Measurements from ENCODE around the gene KAT6B. TPM values are rescaled to one million over a fixed set of nuclear protein-coding genes. Genes with fewer than 3 reads are reported as not detected.

The KAT6B gene
- total and polyA plus RNA-seq, 2 of the 8 experiments (the other 6 are each of a cell fraction or from before 2014, with no cell fraction given) = 7.3 to 30.8 TPM

DNA sequence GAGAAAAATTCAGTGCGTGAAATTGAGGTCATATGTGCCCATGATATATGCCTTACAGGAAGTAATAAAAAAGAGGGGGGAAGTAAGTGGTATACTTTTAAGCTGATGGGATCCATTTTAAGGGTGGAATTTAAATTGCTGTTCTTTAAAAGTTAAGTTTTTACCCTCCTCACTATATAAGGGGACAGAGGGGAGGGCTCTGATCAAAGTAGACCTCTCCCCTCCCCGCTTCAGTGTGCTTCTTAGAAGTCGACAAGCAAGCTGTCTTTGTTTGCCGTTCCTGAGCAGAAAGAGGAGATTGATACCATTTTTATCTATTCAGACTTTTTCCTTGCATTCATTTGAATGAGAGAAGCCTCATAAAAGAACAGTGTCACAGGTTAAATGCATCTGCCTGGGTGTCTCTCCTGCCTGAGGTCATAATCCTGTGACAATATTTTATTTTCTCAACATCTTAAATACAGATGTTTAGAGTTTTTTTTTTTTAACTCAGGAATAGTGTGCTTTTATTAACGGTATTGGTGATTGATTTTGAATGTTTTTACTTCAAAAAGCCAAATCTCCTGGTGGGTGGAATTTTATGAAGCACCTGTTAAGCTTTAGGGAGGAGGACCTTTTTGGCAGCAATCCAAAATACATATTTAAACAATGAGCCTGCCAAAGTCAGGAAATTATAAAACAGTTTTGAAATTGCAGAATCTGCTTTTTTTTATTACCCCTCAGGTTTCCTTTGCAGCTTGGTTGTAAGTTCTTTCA lies 141.7 kb downstream of the KAT6B start:
- no peak for DNase-seq (ENCODE audit: low read depth in 1 of 2, low spot score in 2 of 2)
- CTCF ChIA-PET (ENCODE audit: partially characterized antibody) = interaction anchor here (0.7 to 1.5 kb wide), 5 partner anchors 8 to 219 kb away, joined by 3 to 4 read pairs (median 3); no protein-coding TSS in a partner anchor

More for the DNA sequence above, 141.7 kb downstream of the KAT6B start:
- no peak overlapping the region for H3K27ac ChIP-seq (ENCODE audit: low read depth, low read length)
- H2AFZ ChIP-seq (ENCODE audit: low read length) = no peak overlapping the region
- no peak overlapping the region for H3K4me3 ChIP-seq (ENCODE audit: extremely low read depth in 1 of 4, insufficient read depth in 2 of 4, low read depth in 3 of 4, low read length in 4 of 4)
- no peak overlapping the region for H3K9ac ChIP-seq (replicated peaks in 1 of 4; ENCODE audit: extremely low read depth in 1 of 4, low read depth in 3 of 4, low read length in 3 of 4)
- peaks cover 0 to 6% (median under 1%) of the 10 kb centered on the region in 4 experiments; a peak in 4 of 7 replicates for H3K4me1 ChIP-seq (replicated peaks in 1 of 4; ENCODE audit: control insufficient read depth in 3 of 4, insufficient read depth in 4 of 4, low read length in 3 of 4)
- no peaks in the 10 kb centered on the region for H4K20me1 ChIP-seq (replicated peaks in 1 of 2; ENCODE audit: control insufficient read depth in 1 of 2, insufficient read depth in 2 of 2, low read length in 2 of 2)
- TF ChIP-seq, protein P1, sequence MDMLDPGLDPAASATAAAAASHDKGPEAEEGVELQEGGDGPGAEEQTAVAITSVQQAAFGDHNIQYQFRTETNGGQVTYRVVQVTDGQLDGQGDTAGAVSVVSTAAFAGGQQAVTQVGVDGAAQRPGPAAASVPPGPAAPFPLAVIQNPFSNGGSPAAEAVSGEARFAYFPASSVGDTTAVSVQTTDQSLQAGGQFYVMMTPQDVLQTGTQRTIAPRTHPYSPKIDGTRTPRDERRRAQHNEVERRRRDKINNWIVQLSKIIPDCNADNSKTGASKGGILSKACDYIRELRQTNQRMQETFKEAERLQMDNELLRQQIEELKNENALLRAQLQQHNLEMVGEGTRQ (IDR thresholded peaks at IDR 0.05; ENCODE audit: low read length) = no peak
- POLR2A ChIA-PET (ENCODE audit: partially characterized antibody) = no interaction called here
- H2BK15ac ChIP-seq (ENCODE audit: low read length) = no peak overlapping the region
- no peak for FAIRE-seq
- WGBS, 2 experiments (ENCODE audit: extremely low coverage in 1 of 2, insufficient coverage in 1 of 2, insufficient read length in 1 of 2, insufficient replicate concordance in 2 of 2, low coverage in 1 of 2, low lambda C conversion rate in 2 of 2, missing lambda C conversion rate in 1 of 2) = 78% methylated on average over 5 of the region's 5 CpGs; no CpG with 5 or more reads in 1 of the 2 experiments
- no peak overlapping the region for H2BK20ac ChIP-seq (ENCODE audit: low read length)
- no peaks in the 10 kb centered on the region for H3K9me3 ChIP-seq (ENCODE audit: insufficient read depth in 2 of 2, low read depth in 1 of 2, low read length in 1 of 2)
- no peaks in the 10 kb centered on the region for H3K27me3 ChIP-seq (replicated peaks in 1 of 4; ENCODE audit: control insufficient read depth in 3 of 4, extremely low read depth in 1 of 4, insufficient read depth in 3 of 4, low read length in 3 of 4)
- H3K18ac ChIP-seq (ENCODE audit: extremely low read depth, low read length) = no peak overlapping the region
- no peaks in the 10 kb centered on the region for H3K79me1 ChIP-seq (ENCODE audit: low read depth, low read length)
- H3K23ac ChIP-seq (ENCODE audit: insufficient read length) = no peak overlapping the region
- no peaks in the 10 kb centered on the region for H3K23me2 ChIP-seq (ENCODE audit: low read depth, low read length)
- no peak overlapping the region for H2AK5ac ChIP-seq (ENCODE audit: low read depth, low read length)
- H3K4me2 ChIP-seq (ENCODE audit: insufficient read depth in 1 of 2, low read depth in 2 of 2, low read length in 2 of 2) = no peak overlapping the region
- no peak overlapping the region for H4K5ac ChIP-seq (ENCODE audit: insufficient read length, low read depth, low read length)
- no peak overlapping the region for H3K14ac ChIP-seq (ENCODE audit: insufficient read length)
- no peak overlapping the region for H4K91ac ChIP-seq (replicated peaks; ENCODE audit: insufficient read length, low read length)
- no peak overlapping the region for H3K56ac ChIP-seq (replicated peaks; ENCODE audit: insufficient read length, low read depth, low read length)
- no peak overlapping the region for H3K4ac ChIP-seq (replicated peaks; ENCODE audit: insufficient read length, low read depth, low read length)
- no peaks in the 10 kb centered on the region for H3K79me2 ChIP-seq (ENCODE audit: control insufficient read depth in 1 of 2, insufficient read depth in 2 of 2, low read length in 2 of 2)
- H2BK120ac ChIP-seq (replicated peaks; ENCODE audit: low read depth, low read length) = no peak overlapping the region
- H2BK5ac ChIP-seq (ENCODE audit: low read depth, low read length) = no peak overlapping the region
- H3K36me3 ChIP-seq (ENCODE audit: control insufficient read depth in 2 of 4, insufficient read depth in 4 of 4, low read length in 3 of 4) = no peaks in the 10 kb centered on the region
- H4K8ac ChIP-seq (ENCODE audit: extremely low read depth, insufficient read depth, low read length) = no peak overlapping the region
- no peak overlapping the region for H2BK12ac ChIP-seq (ENCODE audit: low read depth, low read length)

All from H1 (cell line).